HEK293 (cell line): ENCODE results near the gene ZNF438.

Source experiments
- CTCF ChIA-PET: fragments of 350-600 bp; formaldehyde crosslinking; extraction: SDS; loops from one replicate; lab custom pipeline; 2021; ENCODE audit warnings: antibody characterized with exemption; lab: Yijun Ruan, JAX
- POLR2A ChIA-PET: fragments of 300-600 bp; formaldehyde crosslinking; extraction: SDS; loops from one replicate; lab custom pipeline; 2020; ENCODE audit warnings: antibody characterized with exemption, inconsistent platforms; lab: Yijun Ruan, JAX
- H3K27ac ChIP-seq: fragments of 200-500 bp; sonication (Bioruptor generic); 2 replicates; pipeline ENCODE4 v1.5.1; 2014; ENCODE audit warnings: low read depth, low read length, control low read depth, inconsistent platforms; ENCODE audit errors: extremely low read depth
- H3K36me3 ChIP-seq, 2 experiments: fragments of 200-500 bp in 1 of 2; sonication (Bioruptor generic) in 1 of 2; 1 replicate in 1 of 2; 2 replicates in 1 of 2; pipeline ENCODE4 v1.5.1; 2014 to 2017; ENCODE audit warnings: inconsistent platforms in 2 of 2, low read length in 2 of 2; ENCODE audit not compliant: control insufficient read depth in 2 of 2, insufficient read depth in 1 of 2
- H3K4me1 ChIP-seq: fragments of 200-500 bp; sonication (Bioruptor generic); 2 replicates; pipeline ENCODE4 v1.5.1; 2014; ENCODE audit warnings: mild to moderate bottlenecking, low read length, inconsistent platforms; ENCODE audit not compliant: control insufficient read depth, insufficient read depth
- H3K4me3 ChIP-seq: 2 replicates; pipeline ENCODE4 v1.5.1; 2011; ENCODE audit warnings: low read depth, mild to moderate bottlenecking, control low read depth, low read length, moderate library complexity
- H3K9me3 ChIP-seq: fragments of 200-500 bp; sonication (Bioruptor generic); 2 replicates; pipeline ENCODE4 v1.5.1; 2014; ENCODE audit warnings: low read depth, low read length, inconsistent platforms; ENCODE audit not compliant: control insufficient read depth, insufficient read depth
- BCL11A ChIP-seq: fragments of 450-650 bp; formaldehyde crosslinking; IDR thresholded peaks from 2 replicates; pipeline ENCODE4 v1.5.1; 2016; ENCODE audit warnings: low read depth, missing biosample characterization, missing genetic modification characterization
- BCL6B ChIP-seq: fragments of 450-650 bp; formaldehyde crosslinking; IDR thresholded peaks from 2 replicates; pipeline ENCODE4 v1.5.1; 2017; ENCODE audit warnings: missing biosample characterization, missing genetic modification characterization
- GFI1B ChIP-seq: fragments of 450-650 bp; formaldehyde crosslinking; IDR thresholded peaks from 2 replicates; pipeline ENCODE4 v1.5.1; 2016; ENCODE audit warnings: missing biosample characterization, missing genetic modification characterization
- GLI2 ChIP-seq: fragments of 450-650 bp; formaldehyde crosslinking; IDR thresholded peaks from 2 replicates; pipeline ENCODE4; 2017; ENCODE audit warnings: missing biosample characterization, missing genetic modification characterization, low read depth, borderline replicate concordance
- GLIS2 ChIP-seq: fragments of 450-650 bp; formaldehyde crosslinking; IDR thresholded peaks from 2 replicates; pipeline ENCODE4 v1.5.1; 2016; ENCODE audit warnings: missing biosample characterization, missing genetic modification characterization
- MZF1 ChIP-seq: fragments of 450-650 bp; formaldehyde crosslinking; IDR thresholded peaks from 2 replicates; pipeline ENCODE4 v1.5.1; 2017; ENCODE audit warnings: missing biosample characterization, missing genetic modification characterization, borderline replicate concordance
- REST ChIP-seq: fragments of 450-650 bp; formaldehyde crosslinking; IDR thresholded peaks from 2 replicates; pipeline ENCODE4 v1.5.1; 2016; ENCODE audit warnings: missing biosample characterization, missing genetic modification characterization
- SP2 ChIP-seq: fragments of 450-650 bp; formaldehyde crosslinking; IDR thresholded peaks from 2 replicates; pipeline ENCODE4 v1.5.1; 2016; ENCODE audit warnings: missing biosample characterization, missing genetic modification characterization
- TRIM28 ChIP-seq: IDR thresholded peaks from 2 replicates; pipeline ENCODE4 v1.6.1; 2011; ENCODE audit warnings: low read length, control low read depth, borderline replicate concordance
- ZFP3 ChIP-seq: fragments of 450-650 bp; formaldehyde crosslinking; IDR thresholded peaks from 2 replicates; pipeline ENCODE4 v1.5.1; 2016; ENCODE audit warnings: low read depth, missing biosample characterization, missing genetic modification characterization
- ZFP37 ChIP-seq: fragments of 450-650 bp; formaldehyde crosslinking; IDR thresholded peaks from 2 replicates; pipeline ENCODE4 v1.5.1; 2016; ENCODE audit warnings: missing biosample characterization, missing genetic modification characterization
- ZNF214 ChIP-seq: fragments of 450-650 bp; formaldehyde crosslinking; IDR thresholded peaks from 2 replicates; pipeline ENCODE4 v1.5.1; 2017; ENCODE audit warnings: missing biosample characterization, mild to moderate bottlenecking, missing genetic modification characterization, borderline replicate concordance
- ZNF221 ChIP-seq: fragments of 450-650 bp; formaldehyde crosslinking; IDR thresholded peaks from 2 replicates; pipeline ENCODE4 v1.5.1; 2017; ENCODE audit warnings: missing biosample characterization, missing genetic modification characterization, borderline replicate concordance
- ZNF510 ChIP-seq: fragments of 450-650 bp; formaldehyde crosslinking; IDR thresholded peaks from 2 replicates; pipeline ENCODE4 v1.5.1; 2018; ENCODE audit warnings: mild to moderate bottlenecking, missing genetic modification characterization, missing biosample characterization; ENCODE audit not compliant: insufficient replicate concordance
- ZNF513 ChIP-seq: fragments of 450-650 bp; IDR thresholded peaks from 2 replicates; pipeline ENCODE4 v1.5.1; 2018; ENCODE audit warnings: missing biosample characterization, missing genetic modification characterization
- ZNF529 ChIP-seq: fragments of 450-650 bp; formaldehyde crosslinking; IDR thresholded peaks from 2 replicates; pipeline ENCODE4 v1.5.1; 2017; ENCODE audit warnings: missing genetic modification characterization, missing biosample characterization; ENCODE audit not compliant: insufficient replicate concordance
- ZNF768 ChIP-seq: fragments of 450-650 bp; formaldehyde crosslinking; IDR thresholded peaks from 2 replicates; pipeline ENCODE4 v1.5.1; 2018; ENCODE audit warnings: missing biosample characterization, mild to moderate bottlenecking, missing genetic modification characterization
- ZNF776 ChIP-seq: fragments of 450-650 bp; formaldehyde crosslinking; IDR thresholded peaks from 2 replicates; pipeline ENCODE4 v1.5.0; 2017; ENCODE audit warnings: missing biosample characterization, missing genetic modification characterization, borderline replicate concordance
- ZNF830 ChIP-seq: fragments of 450-650 bp; IDR thresholded peaks from 2 replicates; pipeline ENCODE4 v1.5.0; 2018; ENCODE audit warnings: missing biosample characterization, missing genetic modification characterization, low read depth, mild to moderate bottlenecking, moderate library complexity
- ZSCAN18 ChIP-seq: fragments of 450-650 bp; formaldehyde crosslinking; IDR thresholded peaks from 2 replicates; pipeline ENCODE4 v1.5.1; 2016; ENCODE audit warnings: missing biosample characterization, missing genetic modification characterization
- TF ChIP-seq, protein P1 (sequence below): fragments of 450-650 bp; formaldehyde crosslinking; IDR thresholded peaks from 2 replicates; pipeline ENCODE4 v1.5.1; 2016; ENCODE audit warnings: missing biosample characterization, missing genetic modification characterization
- TF ChIP-seq, protein P2 (sequence below): fragments of 450-650 bp; formaldehyde crosslinking; IDR thresholded peaks from 2 replicates; pipeline ENCODE4 v1.5.1; 2016; ENCODE audit warnings: missing biosample characterization, missing genetic modification characterization, low read depth
- TF ChIP-seq, protein P3 (sequence below): fragments of 450-650 bp; formaldehyde crosslinking; IDR thresholded peaks from 2 replicates; pipeline ENCODE4; 2016; ENCODE audit warnings: missing biosample characterization, missing genetic modification characterization

Gene ZNF438

GRCh38 chr10:30862486-30862885, 169.2 kb downstream of the ZNF438 start (continued):
- TF ChIP-seq GLIS2 (tag by site-specific recombination) (no peak), ZNF830 (tag by site-specific recombination) (no peak)
- TF ChIP-seq, protein P1, sequence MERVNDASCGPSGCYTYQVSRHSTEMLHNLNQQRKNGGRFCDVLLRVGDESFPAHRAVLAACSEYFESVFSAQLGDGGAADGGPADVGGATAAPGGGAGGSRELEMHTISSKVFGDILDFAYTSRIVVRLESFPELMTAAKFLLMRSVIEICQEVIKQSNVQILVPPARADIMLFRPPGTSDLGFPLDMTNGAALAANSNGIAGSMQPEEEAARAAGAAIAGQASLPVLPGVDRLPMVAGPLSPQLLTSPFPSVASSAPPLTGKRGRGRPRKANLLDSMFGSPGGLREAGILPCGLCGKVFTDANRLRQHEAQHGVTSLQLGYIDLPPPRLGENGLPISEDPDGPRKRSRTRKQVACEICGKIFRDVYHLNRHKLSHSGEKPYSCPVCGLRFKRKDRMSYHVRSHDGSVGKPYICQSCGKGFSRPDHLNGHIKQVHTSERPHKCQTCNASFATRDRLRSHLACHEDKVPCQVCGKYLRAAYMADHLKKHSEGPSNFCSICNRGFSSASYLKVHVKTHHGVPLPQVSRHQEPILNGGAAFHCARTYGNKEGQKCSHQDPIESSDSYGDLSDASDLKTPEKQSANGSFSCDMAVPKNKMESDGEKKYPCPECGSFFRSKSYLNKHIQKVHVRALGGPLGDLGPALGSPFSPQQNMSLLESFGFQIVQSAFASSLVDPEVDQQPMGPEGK (tag by site-specific recombination), result no peak
- TF ChIP-seq, protein P2, sequence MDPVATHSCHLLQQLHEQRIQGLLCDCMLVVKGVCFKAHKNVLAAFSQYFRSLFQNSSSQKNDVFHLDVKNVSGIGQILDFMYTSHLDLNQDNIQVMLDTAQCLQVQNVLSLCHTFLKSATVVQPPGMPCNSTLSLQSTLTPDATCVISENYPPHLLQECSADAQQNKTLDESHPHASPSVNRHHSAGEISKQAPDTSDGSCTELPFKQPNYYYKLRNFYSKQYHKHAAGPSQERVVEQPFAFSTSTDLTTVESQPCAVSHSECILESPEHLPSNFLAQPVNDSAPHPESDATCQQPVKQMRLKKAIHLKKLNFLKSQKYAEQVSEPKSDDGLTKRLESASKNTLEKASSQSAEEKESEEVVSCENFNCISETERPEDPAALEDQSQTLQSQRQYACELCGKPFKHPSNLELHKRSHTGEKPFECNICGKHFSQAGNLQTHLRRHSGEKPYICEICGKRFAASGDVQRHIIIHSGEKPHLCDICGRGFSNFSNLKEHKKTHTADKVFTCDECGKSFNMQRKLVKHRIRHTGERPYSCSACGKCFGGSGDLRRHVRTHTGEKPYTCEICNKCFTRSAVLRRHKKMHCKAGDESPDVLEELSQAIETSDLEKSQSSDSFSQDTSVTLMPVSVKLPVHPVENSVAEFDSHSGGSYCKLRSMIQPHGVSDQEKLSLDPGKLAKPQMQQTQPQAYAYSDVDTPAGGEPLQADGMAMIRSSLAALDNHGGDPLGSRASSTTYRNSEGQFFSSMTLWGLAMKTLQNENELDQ (tag by site-specific recombination), result no peak

GRCh38 chr10:30861976-30862375, 169.7 kb downstream of the ZNF438 start:
- Histone ChIP-seq H3K4me1 (no peaks in the 10 kb centered on the region), H3K4me3 (no peak overlapping the region), H3K27ac (no peak overlapping the region), H3K36me3 (no peaks in the 10 kb centered on the region), H3K9me3 (no peaks in the 10 kb centered on the region)
- ChIA-PET CTCF (interaction anchor here (0.6 kb wide), 1 partner anchor 220 kb away, joined by 3 read pairs; no protein-coding TSS in a partner anchor), POLR2A (no interaction called here)
- no peak for TF ChIP-seq GLI2
- no peak for TF ChIP-seq ZFP37 (tag by site-specific recombination)
- no peak for TF ChIP-seq GFI1B (tag by site-specific recombination)
- no peak for TF ChIP-seq ZSCAN18 (tag by site-specific recombination)
- TF ChIP-seq BCL6B, result no peak
- TF ChIP-seq REST, result no peak
- no peak for TF ChIP-seq SP2 (tag by site-specific recombination)
- TF ChIP-seq, protein P3, sequence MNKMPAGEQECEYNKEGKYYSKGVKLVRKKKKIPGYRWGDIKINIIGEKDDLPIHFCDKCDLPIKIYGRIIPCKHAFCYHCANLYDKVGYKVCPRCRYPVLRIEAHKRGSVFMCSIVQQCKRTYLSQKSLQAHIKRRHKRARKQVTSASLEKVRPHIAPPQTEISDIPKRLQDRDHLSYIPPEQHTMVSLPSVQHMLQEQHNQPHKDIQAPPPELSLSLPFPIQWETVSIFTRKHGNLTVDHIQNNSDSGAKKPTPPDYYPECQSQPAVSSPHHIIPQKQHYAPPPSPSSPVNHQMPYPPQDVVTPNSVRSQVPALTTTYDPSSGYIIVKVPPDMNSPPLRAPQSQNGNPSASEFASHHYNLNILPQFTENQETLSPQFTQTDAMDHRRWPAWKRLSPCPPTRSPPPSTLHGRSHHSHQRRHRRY (tag by site-specific recombination), result no peak
- no peak for TF ChIP-seq ZNF510 (tag by site-specific recombination)
- TF ChIP-seq TRIM28, result no peak
- no peak for TF ChIP-seq BCL11A (tag by site-specific recombination)
- TF ChIP-seq ZNF776, result no peak
- TF ChIP-seq ZNF529 (tag by site-specific recombination), result no peak
- TF ChIP-seq ZNF768, result no peak
- no peak for TF ChIP-seq ZNF221 (tag by site-specific recombination)
- no peak for TF ChIP-seq ZFP3 (tag by site-specific recombination)
- no peak for TF ChIP-seq ZNF214 (tag by site-specific recombination)
- no peak for TF ChIP-seq ZNF513
- TF ChIP-seq MZF1 (tag by site-specific recombination), result no peak
